Stimulated activated effector memory CD8-positive, alpha-beta T cell treated with anti-CD3 and anti-CD28 coated beads, Interleukin-12 subunit alpha, Interleukin-12 subunit beta, amount 100 ng/mL, for 72 hours (primary cell): ENCODE results near the gene SULT1B1.

Experiments
- ATAC-seq: fragments of 150-1000 bp; cut with Tn5 transposase; 2 replicates; pipeline ENCODE4 v1.10.0; 2021
- DNase-seq, 2 donors: peaks; one replicate each; pipeline ENCODE4 v3.0.0; 2021 to 2022; ENCODE audit warnings: low spot score in 2 of 2
- H3K27ac Mint-ChIP-seq: one replicate; pipeline ENCODE4 v1.8.0; 2022; ENCODE audit warnings: mild to moderate bottlenecking, mixed read lengths
- H3K36me3 Mint-ChIP-seq: one replicate; pipeline ENCODE4 v1.8.0; 2022; ENCODE audit warnings: mild to moderate bottlenecking, mixed read lengths
- H3K4me1 Mint-ChIP-seq: one replicate; pipeline ENCODE4 v1.8.0; 2022; ENCODE audit warnings: mixed read lengths
- H3K4me3 Mint-ChIP-seq: one replicate; pipeline ENCODE4 v1.8.0; 2022; ENCODE audit warnings: mild to moderate bottlenecking, mixed read lengths
- H3K9me3 Mint-ChIP-seq: one replicate; pipeline ENCODE4 v1.8.0; 2022; ENCODE audit warnings: mixed read lengths

The SULT1B1 gene

GRCh38 chr4:69684804-69685203 is 75.6 kb downstream of the SULT1B1 start:
- no peak for ATAC-seq
- H3K9me3 Mint-ChIP-seq = peaks cover 2% of the 10 kb centered on the region
- H3K36me3 Mint-ChIP-seq = no peaks in the 10 kb centered on the region
- H3K27ac Mint-ChIP-seq = no peak overlapping the region
- no peak for DNase-seq
- no peak overlapping the region for H3K4me3 Mint-ChIP-seq
- H3K4me1 Mint-ChIP-seq = no peaks in the 10 kb centered on the region
